Fibroblast of skin of right quadriceps (primary cell): ENCODE results near the gene SPOCK3.
"Not testable (repeated sequence)": the region's sequence is repeated elsewhere in the genome, so short reads cannot be mapped to it uniquely, and the experiment has no call there.

ENCODE experiments used
- DNase-seq: peaks from one replicate; pipeline ENCODE4 v3.0.0-alpha.2; 2013

The SPOCK3 gene

DNA sequence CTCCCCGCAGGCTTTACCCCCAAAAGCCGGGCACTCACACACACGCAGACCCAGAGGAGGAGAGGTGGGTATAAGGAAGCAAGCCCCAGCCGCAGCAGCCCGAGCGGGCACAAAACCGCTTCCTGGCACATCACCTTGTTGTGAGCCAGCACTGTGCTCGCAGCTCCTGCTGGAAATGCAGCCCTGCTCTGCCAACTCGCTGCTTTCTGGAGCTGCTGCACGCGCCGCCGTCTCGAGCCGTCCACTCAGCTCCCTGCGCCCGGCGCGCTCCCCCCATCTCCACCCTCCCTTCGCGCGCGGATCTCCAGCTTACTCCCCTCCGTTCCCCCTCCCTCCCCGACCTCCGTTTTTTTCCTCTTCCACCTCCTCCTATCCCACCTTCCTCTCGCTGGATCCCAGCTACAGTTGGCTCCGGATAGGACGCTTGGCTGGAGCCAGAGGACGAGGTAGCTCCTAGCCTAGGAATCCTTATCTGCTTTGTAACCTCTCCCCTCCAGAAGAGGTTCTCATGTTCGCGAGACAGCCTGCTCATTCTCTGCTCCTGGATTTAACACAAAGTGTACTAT, at the start of gene SPOCK3:
Gene SPOCK3, minus strand, starts transcription at position 179 of the 566 bp plus-strand sequence.
- peak; percentile 23 for DNase-seq

DNA sequence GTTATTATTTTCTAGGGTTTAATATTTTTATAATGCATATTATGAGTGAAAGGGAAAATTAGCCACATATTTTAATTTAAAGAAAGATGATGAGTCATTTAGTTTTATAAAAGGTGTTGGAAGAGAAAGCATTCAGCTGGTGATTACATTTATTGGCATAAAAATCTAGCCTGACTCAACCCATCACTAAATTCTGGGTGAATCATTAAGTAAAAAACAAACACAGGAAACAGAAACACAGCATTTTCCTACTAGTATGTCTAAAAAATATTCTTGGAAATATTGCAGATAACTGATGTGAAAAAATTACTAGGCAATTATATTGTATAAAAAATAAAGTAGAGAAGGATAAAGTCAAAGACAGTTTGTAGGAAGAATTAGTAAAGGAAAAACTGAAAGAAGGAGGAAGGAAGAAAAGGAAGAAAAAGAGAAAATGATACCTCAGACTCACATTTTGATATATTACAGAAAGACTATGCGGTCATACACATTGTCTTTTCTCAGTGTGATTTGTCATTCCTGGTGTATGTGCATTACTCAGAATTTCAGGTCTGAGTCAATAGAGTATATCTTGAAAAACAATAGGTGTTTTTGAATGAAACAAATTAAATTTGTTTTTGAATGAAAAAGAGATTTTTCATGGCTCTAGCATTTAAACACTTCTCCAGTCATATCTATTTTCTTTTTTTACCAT, 48.0 kb upstream of the SPOCK3 start:
- DNase-seq: no peak

DNA sequence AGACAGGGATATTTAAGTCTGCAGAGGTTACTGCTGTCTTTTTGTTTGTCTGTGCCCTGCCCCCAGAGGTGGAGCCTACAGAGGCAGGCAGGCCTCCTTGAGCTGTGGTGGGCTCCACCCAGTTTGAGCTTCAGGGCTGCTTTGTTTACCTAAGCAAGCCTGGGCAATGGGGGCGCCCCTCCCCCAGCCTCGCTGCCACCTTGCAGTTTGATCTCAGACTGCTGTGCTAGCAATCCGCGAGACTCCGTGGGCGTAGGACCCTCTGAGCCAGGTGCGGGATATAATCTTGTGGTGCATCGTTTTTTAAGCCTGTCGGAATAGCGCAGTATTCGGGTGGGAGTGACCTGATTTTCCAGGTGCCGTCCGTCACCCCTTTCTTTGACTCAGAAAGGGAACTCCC, 47.3 kb upstream of the SPOCK3 start:
- not testable (repeated sequence) for DNase-seq

DNA sequence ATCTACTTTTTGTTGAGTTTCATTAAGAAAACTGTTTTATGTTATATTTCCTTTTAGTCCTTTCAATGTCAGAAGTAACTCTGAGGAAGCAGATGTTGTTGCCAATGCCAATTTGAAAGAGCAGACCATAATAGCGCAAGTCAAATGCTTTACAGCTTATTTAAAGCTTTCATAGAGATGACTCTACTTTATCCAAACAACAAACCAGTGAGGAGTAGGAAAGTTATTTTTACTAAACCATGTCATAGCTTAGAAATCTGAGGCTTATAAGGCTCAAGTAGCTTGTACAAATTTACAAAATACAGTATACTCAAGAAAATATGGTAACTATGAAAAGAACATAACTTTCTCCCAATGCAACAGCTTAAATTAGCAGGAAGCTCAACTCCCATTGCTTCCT, 40.1 kb upstream of the SPOCK3 start:
- peak; percentile 1 for DNase-seq

DNA sequence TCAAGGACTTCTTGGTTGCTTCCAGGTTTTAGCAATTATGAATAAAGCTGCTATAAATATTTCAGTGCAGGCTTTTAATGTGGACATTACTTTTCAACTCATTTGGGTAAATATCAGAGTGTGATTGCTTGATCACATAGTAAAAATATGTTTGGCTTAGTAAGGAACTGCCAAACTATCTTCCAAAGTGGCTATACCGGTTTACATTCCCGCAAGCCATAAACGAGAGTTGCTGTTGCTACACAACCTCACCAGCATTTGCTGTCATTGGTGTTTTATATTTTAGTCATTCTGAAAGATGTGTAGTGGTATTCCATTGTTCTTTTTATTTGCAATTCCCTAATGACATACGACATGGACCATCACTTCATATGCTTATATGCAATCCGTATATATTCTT, 30.9 kb upstream of the SPOCK3 start:
- no peak for DNase-seq

DNA sequence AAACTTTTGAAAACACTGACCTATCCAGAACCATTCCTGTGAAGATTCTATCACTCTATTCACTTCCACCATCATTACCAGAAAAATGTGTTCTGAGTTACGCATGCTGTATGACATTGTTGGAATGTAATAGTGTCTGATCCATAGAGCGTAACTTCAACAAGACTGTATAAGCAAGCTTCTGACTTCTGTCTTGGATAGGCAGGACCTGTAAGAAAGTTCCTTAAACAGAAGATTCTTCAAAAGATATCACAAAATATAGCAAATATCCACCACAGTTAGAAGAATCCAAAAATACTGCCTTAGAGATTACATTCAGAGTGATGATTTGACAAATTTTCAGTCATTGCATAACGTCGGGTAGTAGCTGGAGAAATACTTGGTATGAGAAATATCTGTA, 14.0 kb upstream of the SPOCK3 start:
- no peak for DNase-seq

DNA sequence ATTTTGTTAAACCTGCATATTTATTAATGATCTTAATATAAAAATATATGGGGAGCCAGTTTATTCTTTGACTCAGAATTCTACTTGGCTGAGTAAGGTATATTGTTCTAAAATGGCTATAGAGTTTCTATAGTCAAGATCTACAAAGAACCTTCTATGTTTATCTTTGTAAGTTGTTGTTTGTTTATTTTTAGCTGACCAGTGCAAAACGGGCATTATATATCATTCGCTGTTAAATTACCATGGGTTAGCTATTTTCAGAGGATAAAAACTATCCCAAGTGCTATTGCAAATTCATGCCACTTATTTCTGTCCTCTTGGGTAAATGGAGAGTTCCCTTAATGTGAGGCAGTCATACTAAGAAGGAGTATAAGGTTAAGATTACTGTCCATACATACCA, 5.3 kb upstream of the SPOCK3 start:
- no peak for DNase-seq

DNA sequence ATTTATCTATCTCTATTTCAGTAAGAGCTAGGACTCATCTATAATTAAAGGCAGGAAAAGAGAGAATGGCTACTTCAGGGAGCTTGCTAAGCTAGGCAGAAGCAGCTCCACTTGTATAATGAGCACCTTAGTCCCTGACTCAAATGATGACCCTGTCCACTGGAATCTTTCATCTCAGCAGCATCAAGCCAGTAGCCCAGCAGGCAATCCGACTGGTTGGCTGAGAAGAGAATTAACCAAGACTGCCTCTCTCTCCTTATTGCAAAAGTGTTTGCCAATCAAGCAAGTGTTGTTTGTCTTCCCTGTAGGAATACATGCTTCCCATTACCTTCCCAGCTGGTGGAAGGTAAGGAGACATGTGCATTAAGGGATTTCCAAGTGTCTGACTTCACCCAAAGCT, 3.9 kb upstream of the SPOCK3 start:
- no peak for DNase-seq

DNA sequence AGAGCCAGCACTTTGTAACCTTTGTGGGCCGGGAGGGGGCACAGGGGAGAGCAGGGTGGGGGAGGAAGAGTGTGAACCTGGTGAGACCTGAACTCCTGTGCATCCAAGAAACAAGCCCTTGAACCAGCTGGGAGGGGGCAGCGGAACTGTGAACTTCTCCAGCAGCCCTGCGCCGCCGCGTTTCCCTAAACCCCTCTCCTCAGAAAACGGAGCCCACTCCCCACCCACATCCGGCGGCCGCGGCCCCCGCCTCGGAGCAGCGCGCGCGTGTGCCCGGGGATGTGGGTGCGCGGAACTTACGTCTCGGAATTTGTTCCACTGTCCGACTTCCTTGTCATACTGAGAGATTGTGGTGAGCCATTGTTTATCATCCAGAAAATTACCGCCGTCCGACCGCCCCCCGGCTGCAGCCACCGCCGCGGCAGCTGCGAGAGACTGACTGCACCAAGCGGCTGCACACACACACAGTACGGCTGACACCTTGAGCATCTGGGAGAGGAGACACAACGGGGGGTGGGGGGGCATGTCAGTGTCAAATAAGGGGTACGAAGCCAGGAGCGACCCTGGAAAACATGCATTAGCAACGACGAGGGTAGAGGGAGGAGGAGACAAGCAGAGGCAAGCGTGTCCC, 494 bp downstream of the SPOCK3 start:
- peak; percentile 4 for DNase-seq

DNA sequence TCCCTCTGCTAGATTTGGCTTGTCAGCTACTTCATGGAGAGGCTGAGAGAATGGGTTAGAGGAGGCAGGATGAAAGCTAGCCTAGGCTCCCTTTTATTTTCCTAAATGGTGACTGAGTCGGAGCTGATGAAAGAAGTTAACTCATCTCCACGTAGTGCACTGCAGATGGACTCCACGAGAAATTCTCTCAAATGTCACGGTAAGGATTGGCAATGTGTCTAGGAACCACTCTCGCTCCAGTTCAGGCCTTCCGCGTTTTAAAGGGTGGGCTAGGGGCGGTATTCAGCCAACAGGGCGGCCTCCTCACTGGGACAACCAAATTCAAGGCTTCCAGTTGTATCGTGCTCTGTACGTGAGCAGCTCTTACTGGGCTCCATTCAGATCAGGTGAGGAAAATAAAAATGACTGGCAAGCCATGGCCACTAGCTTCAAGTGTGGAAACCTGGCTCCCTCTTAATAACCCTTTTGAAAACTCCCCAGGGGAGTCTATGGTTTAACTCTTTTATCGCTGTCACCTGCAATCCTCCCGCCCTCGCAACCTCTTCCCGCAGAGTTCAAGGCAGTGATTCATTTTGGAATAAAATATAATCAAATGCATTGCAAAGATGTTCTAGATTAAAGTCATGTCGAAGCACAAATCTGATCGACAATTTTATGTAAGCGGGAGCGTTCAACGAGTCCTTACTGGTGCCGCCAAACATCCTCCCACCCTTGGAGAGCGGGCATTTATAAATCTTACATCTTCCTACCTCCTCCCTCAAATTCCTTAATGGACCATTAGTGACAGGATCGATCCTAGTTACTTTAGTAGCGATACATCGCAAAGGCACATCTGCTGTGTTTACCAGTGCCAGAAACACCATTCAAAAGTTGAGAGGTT, 1.2 kb downstream of the SPOCK3 start:
- no peak for DNase-seq

DNA sequence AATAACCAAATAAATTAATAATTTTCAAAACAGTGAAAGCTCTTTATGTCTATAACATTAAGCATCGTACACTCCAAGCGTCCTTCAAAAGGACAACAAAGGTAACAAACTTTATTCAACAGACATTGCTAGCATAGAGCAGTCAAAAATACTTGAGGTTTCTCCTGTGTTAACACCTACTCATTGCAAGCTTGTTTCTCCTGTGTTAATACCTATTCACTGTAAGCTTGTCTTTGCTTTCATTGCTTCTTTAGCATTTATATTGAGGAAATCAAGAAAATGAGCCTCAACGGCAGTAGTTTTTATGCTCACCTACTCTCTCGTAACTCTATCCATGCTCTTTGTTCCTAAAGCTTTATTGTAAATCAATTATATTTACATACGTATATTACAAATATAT, 3.5 kb downstream of the SPOCK3 start:
- DNase-seq: no peak

DNA sequence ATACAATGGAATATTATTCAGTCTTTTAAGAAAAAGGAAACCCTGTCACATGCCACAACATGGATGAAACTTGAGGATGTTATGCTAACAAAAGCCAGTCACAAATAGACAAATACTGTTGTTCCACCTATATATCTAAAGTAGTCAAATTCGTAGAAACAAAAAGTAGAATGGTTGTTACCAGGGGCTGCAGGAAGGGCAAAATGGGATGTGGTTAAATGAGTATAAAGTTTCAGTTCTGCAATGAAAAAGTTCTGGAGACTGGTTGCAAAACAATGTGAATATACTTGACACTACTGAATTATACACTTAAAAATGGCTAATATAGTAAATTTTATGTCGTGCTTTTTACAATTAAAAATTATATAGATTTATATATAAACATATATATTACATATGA, 12.2 kb downstream of the SPOCK3 start:
- no peak for DNase-seq

DNA sequence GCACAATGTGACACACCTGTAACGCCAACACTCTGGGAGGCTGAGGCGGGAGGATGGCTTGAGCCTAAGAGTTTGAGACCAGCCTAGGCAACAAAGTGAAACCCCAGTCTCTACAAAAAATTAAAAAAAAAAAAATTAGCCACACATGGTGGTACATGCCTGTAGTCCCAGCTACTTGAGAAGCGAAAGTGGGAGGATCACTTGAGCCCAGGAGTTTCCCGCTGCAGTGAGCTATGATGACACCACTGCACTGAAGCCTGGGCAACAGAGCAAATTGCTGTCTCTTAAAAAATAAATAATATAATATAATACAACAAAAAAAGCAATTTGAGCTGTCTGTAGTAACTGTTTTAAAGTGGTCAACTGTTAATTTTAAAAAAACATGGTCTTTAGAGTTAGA, 13.2 kb downstream of the SPOCK3 start:
- DNase-seq: no peak

DNA sequence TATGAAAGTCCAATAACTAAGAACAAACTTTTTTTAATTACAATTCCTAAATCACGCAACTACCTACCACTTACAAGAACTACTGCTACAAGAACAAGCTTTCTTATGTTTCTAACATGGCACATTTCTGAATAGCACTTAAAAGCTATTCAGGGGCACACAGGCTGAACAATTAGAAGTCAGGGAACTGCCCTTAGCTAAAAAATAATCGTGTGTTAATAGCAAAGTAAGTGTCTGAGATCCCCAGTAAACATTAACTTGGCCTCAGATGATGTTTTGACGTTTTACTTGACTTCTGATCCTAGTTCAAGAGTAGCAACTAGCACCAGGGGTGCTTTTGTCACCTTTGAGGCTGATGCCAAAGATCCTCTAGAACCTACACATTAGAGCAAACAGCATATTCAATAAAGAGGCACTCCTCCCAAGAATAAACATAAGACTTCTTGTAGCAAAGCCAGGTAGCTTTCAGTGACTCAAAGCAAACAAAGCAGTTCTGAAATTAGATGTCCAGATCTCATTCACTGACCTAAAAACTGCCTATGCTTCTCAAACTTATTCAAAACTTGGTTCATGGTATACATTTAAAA, 16.2 kb downstream of the SPOCK3 start:
- DNase-seq: no peak

DNA sequence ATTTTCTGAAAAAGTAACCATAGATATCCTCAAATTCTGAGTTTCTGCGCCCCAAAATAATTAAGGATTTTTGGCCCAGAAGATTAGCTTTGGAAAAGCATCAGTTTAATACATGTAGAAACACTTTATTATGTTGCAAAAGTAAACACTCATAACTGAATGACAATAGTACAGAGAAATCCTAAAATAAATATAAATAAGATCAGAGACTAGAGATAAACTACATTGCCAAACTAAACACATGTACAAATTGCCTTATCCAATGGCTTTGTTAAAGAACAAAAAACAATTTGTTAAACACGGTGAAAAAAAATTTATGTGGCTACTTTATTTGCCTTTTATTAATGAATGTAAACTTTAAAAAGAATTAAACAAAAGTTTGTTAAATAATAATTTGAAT, 17.5 kb downstream of the SPOCK3 start:
- DNase-seq: no peak

DNA sequence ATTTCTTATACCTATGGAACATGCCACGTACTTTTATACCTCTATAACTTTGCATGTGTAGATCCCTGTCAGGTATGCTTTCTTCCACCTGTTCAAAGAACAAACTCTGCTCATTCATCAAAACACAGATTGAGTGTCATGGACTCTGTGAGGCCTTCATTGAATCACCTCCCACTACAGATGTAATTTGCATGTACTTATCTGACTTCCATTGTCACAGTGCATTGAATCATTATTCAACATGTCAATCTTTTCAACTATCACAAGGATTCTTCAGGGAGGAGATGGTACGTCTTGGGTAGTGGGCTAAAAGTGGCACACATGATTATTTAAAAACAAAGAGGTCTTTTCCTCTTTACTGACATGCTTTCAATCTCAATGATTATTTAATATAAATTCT, 24.1 kb downstream of the SPOCK3 start:
- DNase-seq: no peak

DNA sequence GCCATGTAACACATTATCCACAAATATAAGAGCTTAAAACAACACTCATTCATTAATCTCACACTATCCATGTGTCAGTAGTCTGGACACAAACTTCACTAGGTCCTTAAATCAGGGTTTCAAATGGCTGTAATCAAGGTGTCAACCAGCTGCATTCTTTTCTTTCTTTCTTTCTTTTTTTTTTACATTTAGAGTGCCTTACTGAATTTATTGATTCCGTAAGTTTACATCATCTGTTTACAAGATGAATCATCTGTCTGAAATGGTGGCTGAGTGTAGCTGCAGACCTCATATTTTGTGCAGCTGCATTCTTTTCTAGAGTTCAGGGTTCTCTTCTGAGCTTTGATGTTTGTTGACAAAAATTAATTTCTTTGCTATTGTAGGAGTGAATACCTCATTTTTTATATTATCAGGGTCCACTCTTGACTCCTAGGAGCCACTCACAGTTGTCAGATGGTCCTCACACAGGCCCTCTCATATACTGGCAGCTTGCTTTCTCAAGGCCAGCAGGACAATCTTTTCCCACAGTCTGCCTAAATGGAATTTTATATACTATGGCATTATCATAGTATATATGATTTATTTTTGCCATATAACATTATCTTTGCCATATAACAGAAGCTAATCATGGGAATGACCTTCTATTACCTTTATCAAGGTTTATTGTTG, 37.8 kb downstream of the SPOCK3 start:
- DNase-seq: peak; percentile 14

DNA sequence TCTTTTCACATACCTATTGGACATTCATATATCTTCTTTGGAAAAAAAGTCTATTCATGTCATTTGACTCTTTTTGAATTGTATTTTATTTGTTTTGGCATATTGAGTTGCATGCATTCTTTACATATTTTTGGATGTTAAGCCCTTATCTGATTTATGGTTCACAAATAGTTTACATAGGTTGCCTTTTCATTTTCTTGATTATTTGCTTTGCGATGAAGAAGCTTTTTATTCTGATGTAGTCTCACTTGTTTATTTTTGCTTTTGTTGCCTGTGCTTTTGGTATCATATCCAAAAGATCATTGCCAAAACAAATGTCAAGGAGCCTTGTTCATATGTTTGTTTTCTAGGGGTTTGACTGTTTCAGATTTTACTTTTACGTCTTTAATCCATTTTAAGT, 43.9 kb downstream of the SPOCK3 start:
- no peak for DNase-seq

DNA sequence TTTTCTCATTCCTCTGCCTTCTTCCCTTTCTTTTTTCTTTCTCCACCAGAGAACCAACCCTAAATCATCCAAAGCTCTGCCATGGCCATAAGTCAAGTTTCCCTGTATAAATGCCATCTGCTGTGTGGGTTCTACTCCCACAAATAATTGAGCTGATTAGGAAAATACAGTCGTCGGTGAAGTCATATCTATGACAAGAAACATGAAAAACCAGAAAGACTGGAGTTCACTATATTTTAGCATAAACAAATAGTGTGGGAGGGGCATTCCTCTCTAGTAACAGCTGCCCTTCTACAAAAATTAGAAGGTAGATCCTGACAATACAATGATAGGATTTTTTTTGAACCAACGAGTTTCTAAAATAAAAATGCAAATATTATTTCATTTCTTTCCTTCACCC, 48.8 kb downstream of the SPOCK3 start:
- no peak for DNase-seq

DNA sequence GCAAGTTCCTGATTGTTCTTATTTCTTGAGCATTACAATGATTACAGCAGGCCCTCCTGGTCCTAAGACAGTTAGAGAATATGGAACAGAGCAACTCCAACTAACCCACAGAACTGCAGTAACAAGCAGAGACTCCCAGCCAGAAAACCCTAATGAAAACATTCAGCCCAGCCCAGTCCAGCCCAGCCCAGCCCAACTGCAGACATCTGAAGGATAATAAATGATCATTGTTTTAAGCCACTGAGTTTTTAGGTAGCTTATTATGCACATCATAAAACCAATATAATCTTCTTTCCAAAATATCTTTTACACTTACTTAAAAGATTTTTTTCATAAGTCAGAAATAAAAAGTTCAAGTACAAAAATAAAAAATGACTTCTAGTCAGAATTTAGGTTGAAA, 51.3 kb downstream of the SPOCK3 start:
- no peak for DNase-seq

DNA sequence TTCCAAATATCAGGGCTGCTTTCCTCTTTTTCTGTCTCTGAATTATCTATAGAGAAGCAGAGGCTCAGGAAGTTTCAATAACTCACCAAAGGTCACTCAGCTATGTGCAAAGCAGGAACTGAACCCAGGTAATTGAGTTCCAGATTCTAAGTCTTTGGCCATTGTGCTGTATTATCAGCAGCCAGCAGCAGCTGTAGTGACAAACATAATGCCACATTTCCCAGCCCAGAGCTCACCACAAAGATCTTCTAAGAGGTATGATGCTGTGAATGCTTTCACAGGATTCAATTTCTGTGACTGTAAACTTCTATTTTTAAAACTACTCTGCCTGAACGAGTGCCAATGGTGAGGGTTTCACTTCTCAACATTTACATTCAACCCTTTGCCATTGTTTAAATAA, 56.4 kb downstream of the SPOCK3 start:
- DNase-seq: no peak

DNA sequence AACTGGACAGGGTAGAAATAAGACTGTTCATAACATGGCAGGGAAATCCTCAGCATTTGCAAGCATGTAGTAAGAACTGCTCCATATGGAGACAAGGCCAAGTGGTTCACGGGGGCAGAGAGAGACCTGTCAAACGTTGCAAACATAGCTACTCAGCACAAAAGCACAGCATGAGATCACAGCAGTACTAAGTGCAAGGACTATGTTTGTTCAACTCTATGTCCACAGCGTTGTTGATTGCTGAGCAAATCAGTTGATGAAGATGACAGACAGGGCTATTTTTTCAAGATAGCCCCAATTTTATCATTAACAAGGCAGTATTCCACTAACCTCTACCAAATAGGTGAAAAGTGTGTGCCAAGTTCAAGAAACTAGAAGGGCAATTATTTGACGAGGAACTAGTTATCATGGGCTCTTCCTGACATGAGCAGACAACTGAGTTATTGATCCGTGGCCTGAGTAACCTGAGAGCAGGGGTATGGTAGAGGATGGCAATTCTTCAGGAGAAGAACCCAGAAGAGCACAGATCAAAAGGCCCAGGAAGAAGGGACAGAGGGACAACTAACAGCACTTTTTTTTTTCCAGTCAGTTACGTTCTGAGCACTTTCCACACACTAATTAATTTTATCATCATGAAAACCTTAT, 57.4 kb downstream of the SPOCK3 start:
- DNase-seq: no peak
